Central memory CD8-positive, alpha-beta T cell (primary cell): ENCODE measurements around the gene ATP7B.
"Not testable (repeated sequence)": the region's sequence is repeated elsewhere in the genome, so short reads cannot be mapped to it uniquely, and the experiment has no call there.

Experiments used
- ATAC-seq: fragments of 150-1000 bp; cut with Tn5 transposase; replicated peaks from 2 replicates; pipeline ENCODE4 v1.10.0; 2022; ENCODE audit warnings: mild to moderate bottlenecking, moderate FRiP score, moderate number of reproducible peaks; ENCODE audit not compliant: poor library complexity, severe bottlenecking; ENCODE audit errors: extremely low read depth
- DNase-seq, 2 donors: peaks; one replicate each; pipeline ENCODE4 v3.0.0; 2021; ENCODE audit warnings: low spot score in 2 of 2
- H3K27ac Mint-ChIP-seq: one replicate; pipeline ENCODE4 v1.8.0; 2022; ENCODE audit warnings: low read depth, mild to moderate bottlenecking, moderate library complexity, mixed read lengths
- H3K27me3 Mint-ChIP-seq: one replicate; pipeline ENCODE4 v1.8.0; 2022; ENCODE audit warnings: mixed read lengths
- H3K36me3 Mint-ChIP-seq: one replicate; pipeline ENCODE4 v1.8.0; 2022; ENCODE audit warnings: mild to moderate bottlenecking, moderate library complexity, mixed read lengths; ENCODE audit not compliant: insufficient read depth
- H3K4me1 Mint-ChIP-seq: one replicate; pipeline ENCODE4 v1.8.0; 2022; ENCODE audit warnings: mixed read lengths
- H3K4me3 Mint-ChIP-seq: one replicate; pipeline ENCODE4 v1.8.0; 2022; ENCODE audit warnings: mild to moderate bottlenecking, moderate library complexity, mixed read lengths
- H3K9me3 Mint-ChIP-seq: one replicate; pipeline ENCODE4 v1.8.0; 2022; ENCODE audit warnings: mixed read lengths

Gene ATP7B

GRCh38 chr13:52010890-52011631, at the start of gene ATP7B:
ATP7B (minus strand) TSS chr13:52011450; CDS start chr13:52011337, 113 bp downstream.
- Mint-ChIP-seq H3K27ac (peak within 1 kb of the TSS; percentile 95), H3K4me1 (peaks cover 32% of the 10 kb centered on the region), H3K36me3 (peaks cover 12% of the 10 kb centered on the region), H3K4me3 (peak within 1 kb of the TSS; percentile 93), H3K9me3 (no peaks in the 10 kb centered on the region), H3K27me3 (peaks cover 32% of the 10 kb centered on the region)
- DNase-seq (peak in 1 of 2 donors; percentile 16), ATAC-seq (no peak)

GRCh38 chr13:52053460-52053859, 42.2 kb upstream of the ATP7B start:
- ATAC-seq (no peak), DNase-seq (no peak)
- Mint-ChIP-seq H3K9me3 (peaks cover 5% of the 10 kb centered on the region), H3K27ac (no peak overlapping the region), H3K36me3 (no peaks in the 10 kb centered on the region), H3K4me1 (no peaks in the 10 kb centered on the region), H3K4me3 (no peak overlapping the region), H3K27me3 (no peaks in the 10 kb centered on the region)

- Mint-ChIP-seq H3K27ac (no peak overlapping the region), H3K27me3 (no peaks in the 10 kb centered on the region), H3K9me3 (peaks cover 5% of the 10 kb centered on the region), H3K4me1 (no peaks in the 10 kb centered on the region), H3K36me3 (no peaks in the 10 kb centered on the region), H3K4me3 (no peak overlapping the region)
- no peak for ATAC-seq
- no peak for DNase-seq
Measured at GRCh38 chr13:52051400-52051799, 40.1 kb upstream of the ATP7B start.

- no peak for DNase-seq
- no peak overlapping the region for H3K4me3 Mint-ChIP-seq
- no peak overlapping the region for H3K27ac Mint-ChIP-seq
- no peaks in the 10 kb centered on the region for H3K4me1 Mint-ChIP-seq
- H3K9me3 Mint-ChIP-seq, result peaks cover 6% of the 10 kb centered on the region
- H3K36me3 Mint-ChIP-seq, result no peaks in the 10 kb centered on the region
- no peak for ATAC-seq
- H3K27me3 Mint-ChIP-seq, result no peaks in the 10 kb centered on the region
Measured at GRCh38 chr13:52048516-52048915, 37.3 kb upstream of the ATP7B start.

- no peak overlapping the region for H3K4me3 Mint-ChIP-seq
Measured at GRCh38 chr13:52047463-52047862, 36.2 kb upstream of the ATP7B start.

GRCh38 chr13:52043675-52044074, 32.4 kb upstream of the ATP7B start:
- H3K36me3 Mint-ChIP-seq, result peaks cover 2% of the 10 kb centered on the region
- no peak for DNase-seq

More at GRCh38 chr13:52047463-52047862, 36.2 kb upstream of the ATP7B start:
- ATAC-seq, result no peak
- Mint-ChIP-seq H3K4me1 (no peaks in the 10 kb centered on the region), H3K36me3 (no peaks in the 10 kb centered on the region), H3K9me3 (peaks cover 6% of the 10 kb centered on the region), H3K27me3 (no peaks in the 10 kb centered on the region), H3K27ac (no peak overlapping the region)
- DNase-seq, result no peak

GRCh38 chr13:52036037-52036436, 24.8 kb upstream of the ATP7B start:
- peaks cover 6% of the 10 kb centered on the region for H3K4me1 Mint-ChIP-seq
- no peak overlapping the region for H3K27ac Mint-ChIP-seq
- peaks cover 2% of the 10 kb centered on the region for H3K36me3 Mint-ChIP-seq
- ATAC-seq (no peak), DNase-seq (no peak)
- H3K27me3 Mint-ChIP-seq, result no peaks in the 10 kb centered on the region
- no peaks in the 10 kb centered on the region for H3K9me3 Mint-ChIP-seq
- H3K4me3 Mint-ChIP-seq, result no peak overlapping the region

More at GRCh38 chr13:52043675-52044074, 32.4 kb upstream of the ATP7B start:
- Mint-ChIP-seq H3K27ac (no peak overlapping the region), H3K4me1 (no peaks in the 10 kb centered on the region), H3K4me3 (no peak overlapping the region), H3K27me3 (no peaks in the 10 kb centered on the region), H3K9me3 (peaks cover 6% of the 10 kb centered on the region)
- no peak for ATAC-seq

GRCh38 chr13:52034616-52035226, 23.5 kb upstream of the ATP7B start:
- H3K4me3 Mint-ChIP-seq, result no peak overlapping the region
- no peak for ATAC-seq
- H3K36me3 Mint-ChIP-seq, result peaks cover 7% of the 10 kb centered on the region
- H3K9me3 Mint-ChIP-seq, result no peaks in the 10 kb centered on the region
- no peak overlapping the region for H3K27ac Mint-ChIP-seq
- no peaks in the 10 kb centered on the region for H3K27me3 Mint-ChIP-seq
- no peak for DNase-seq
- peaks cover 17% of the 10 kb centered on the region for H3K4me1 Mint-ChIP-seq

GRCh38 chr13:52033039-52033438, 21.8 kb upstream of the ATP7B start:
- Mint-ChIP-seq H3K36me3 (peaks cover 13% of the 10 kb centered on the region), H3K27ac (no peak overlapping the region), H3K9me3 (no peaks in the 10 kb centered on the region), H3K27me3 (no peaks in the 10 kb centered on the region), H3K4me1 (peaks cover 19% of the 10 kb centered on the region), H3K4me3 (no peak overlapping the region)
- DNase-seq, result no peak
- ATAC-seq, result no peak

GRCh38 chr13:52030401-52030800, 19.2 kb upstream of the ATP7B start:
- H3K27me3 Mint-ChIP-seq, ATAC-seq, DNase-seq, H3K4me3 Mint-ChIP-seq, H3K9me3 Mint-ChIP-seq: not testable (repeated sequence)
- H3K27ac Mint-ChIP-seq, result peak overlapping the region; percentile 64
- H3K4me1 Mint-ChIP-seq, result peaks cover 37% of the 10 kb centered on the region
- peaks cover 14% of the 10 kb centered on the region for H3K36me3 Mint-ChIP-seq

GRCh38 chr13:52029569-52029968, 18.3 kb upstream of the ATP7B start:
- Mint-ChIP-seq H3K4me3 (no peak overlapping the region), H3K27me3 (no peaks in the 10 kb centered on the region), H3K9me3 (no peaks in the 10 kb centered on the region), H3K27ac (peak overlapping the region; percentile 64), H3K4me1 (peaks cover 41% of the 10 kb centered on the region), H3K36me3 (peaks cover 17% of the 10 kb centered on the region)
- ATAC-seq (no peak), DNase-seq (no peak)

GRCh38 chr13:52027832-52028231, 16.6 kb upstream of the ATP7B start:
- no peak for ATAC-seq
- Mint-ChIP-seq H3K4me3 (no peak overlapping the region), H3K27me3 (no peaks in the 10 kb centered on the region), H3K27ac (no peak overlapping the region), H3K9me3 (no peaks in the 10 kb centered on the region), H3K36me3 (peaks cover 30% of the 10 kb centered on the region), H3K4me1 (peaks cover 41% of the 10 kb centered on the region)
- DNase-seq, result no peak

- peaks cover 33% of the 10 kb centered on the region for H3K36me3 Mint-ChIP-seq
- no peak overlapping the region for H3K27ac Mint-ChIP-seq
- DNase-seq (no peak), ATAC-seq (no peak)
- H3K4me3 Mint-ChIP-seq, result no peak overlapping the region
- H3K9me3 Mint-ChIP-seq, result no peaks in the 10 kb centered on the region
- H3K27me3 Mint-ChIP-seq, result no peaks in the 10 kb centered on the region
- H3K4me1 Mint-ChIP-seq, result peaks cover 44% of the 10 kb centered on the region
Measured at GRCh38 chr13:52026246-52026626, 15.0 kb upstream of the ATP7B start.
